HG03159 (cell line): Measurements from ENCODE around the gene CA5A.

Experiments used
- ATAC-seq: cut with Tn5 transposase; IDR thresholded peaks from one replicate; pipeline ENCODE4 v1.9.1; 2021; ENCODE audit warnings: mild to moderate bottlenecking, moderate library complexity; ENCODE audit not compliant: unreplicated experiment

Gene CA5A

GRCh38 chr16:87964049-87964659, 27.8 kb upstream of the CA5A start:
- ATAC-seq, result no peak

- ATAC-seq, result no peak
Measured at GRCh38 chr16:87963400-87963799, 27.1 kb upstream of the CA5A start.

- ATAC-seq, result no peak
Measured at GRCh38 chr16:87961623-87962022, 25.3 kb upstream of the CA5A start.

GRCh38 chr16:87960852-87961251, 24.5 kb upstream of the CA5A start:
- no peak for ATAC-seq

- no peak for ATAC-seq
Measured at GRCh38 chr16:87960296-87960695, 24.0 kb upstream of the CA5A start.

- ATAC-seq, result no peak
Measured at GRCh38 chr16:87959391-87959990, 23.2 kb upstream of the CA5A start.

- ATAC-seq, result no peak
Measured at GRCh38 chr16:87958632-87959031, 22.3 kb upstream of the CA5A start.

GRCh38 chr16:87957296-87958094, 21.2 kb upstream of the CA5A start:
- ATAC-seq, result no peak

GRCh38 chr16:87956365-87957231, 20.3 kb upstream of the CA5A start:
- ATAC-seq, result no peak

- ATAC-seq, result no peak
Measured at GRCh38 chr16:87956098-87956364, 19.7 kb upstream of the CA5A start.

- no peak for ATAC-seq
Measured at GRCh38 chr16:87955302-87956097, 19.2 kb upstream of the CA5A start.

- ATAC-seq, result no peak
Measured at GRCh38 chr16:87954826-87955225, 18.5 kb upstream of the CA5A start.

GRCh38 chr16:87954361-87954760, 18.0 kb upstream of the CA5A start:
- ATAC-seq, result no peak

GRCh38 chr16:87953308-87954215, 17.2 kb upstream of the CA5A start:
- no peak for ATAC-seq

GRCh38 chr16:87952751-87953150, 16.4 kb upstream of the CA5A start:
- no peak for ATAC-seq

GRCh38 chr16:87951552-87952538, 15.5 kb upstream of the CA5A start:
- peak; percentile 4 for ATAC-seq

GRCh38 chr16:87950765-87951551, 14.6 kb upstream of the CA5A start, which contains the start of gene BANP:
Gene BANP, plus strand, starts transcription at chr16:87951434. Its CDS starts 23,682 bp downstream, at chr16:87975116.
- ATAC-seq, result peak; percentile 87
